ENCODE measurements around the gene CUBN. TPM values are rescaled to one million over a fixed set of nuclear protein-coding genes. Genes with fewer than 3 reads are reported as not detected.

Gene CUBN
- total and polyA plus RNA-seq, 2 of the 13 experiments (the other 11 are each of a cell fraction or from before 2014, with no cell fraction given) = 0.27 to 0.32 TPM

- Histone ChIP-seq H3K4me2 (ENCODE audit: low read depth, low read length) (no peak overlapping the region), H3K79me2 (ENCODE audit: insufficient read depth, low read length) (no peaks in the 10 kb centered on the region), H3K27ac (ENCODE audit: extremely low read length, insufficient read depth, low read length) (no peak overlapping the region), H2AFZ (ENCODE audit: low read length) (no peak overlapping the region), H3K9ac (ENCODE audit: insufficient read depth, low read depth, low read length) (no peak overlapping the region), H4K20me1 (ENCODE audit: insufficient read depth, low read length) (no peaks in the 10 kb centered on the region), H3K4me1 (ENCODE audit: insufficient read depth, low read length) (no peaks in the 10 kb centered on the region), H3K36me3 (replicated peaks in 1 of 2; ENCODE audit: control insufficient read depth in 1 of 2, insufficient read depth in 2 of 2, low read length in 2 of 2) (no peaks in the 10 kb centered on the region), H3K9me3 (ENCODE audit: low read length) (no peaks in the 10 kb centered on the region), H3K27me3 (ENCODE audit: control insufficient read depth in 1 of 2, insufficient read depth in 2 of 2, low read length in 2 of 2) (no peaks in the 10 kb centered on the region), H3K4me3 (replicated peaks in 1 of 3; ENCODE audit: insufficient read depth in 1 of 3, low read depth in 2 of 3, low read length in 3 of 3) (no peak overlapping the region)
- no peak for ATAC-seq
- POLR2A ChIA-PET = no interaction called here
- no peak for DNase-seq (ENCODE audit: low spot score)
- intact Hi-C loops (cut with micrococcal nuclease; ENCODE audit: unreplicated experiment) = no loop called here
- CTCF ChIA-PET (ENCODE audit: low intra/inter-chr PET ratio, low total read pairs) = no interaction called here
- 67% methylated on average over 7 of the region's 7 CpGs for whole genome bisulfite sequencing (ENCODE audit: low lambda C conversion rate)
- TF ChIP-seq ZC3H13 (CRISPR knock-in tag; IDR thresholded peaks at IDR 0.05) = no peak
- TF ChIP-seq YEATS4 (CRISPR knock-in tag; IDR thresholded peaks at IDR 0.05; ENCODE audit: borderline replicate concordance) = no peak
- TF ChIP-seq ZNF746 (CRISPR knock-in tag; IDR thresholded peaks at IDR 0.05) = no peak
- BruUV-seq (replicated peaks) = no TSS peak
- in situ Hi-C loops (cut with HindIII; ENCODE audit: extremely low pct_ligation_motif_present, low pct_unique_long_range_greater_than_20kb) = no loop called here
- FAIRE-seq = no peak
Measured at GRCh38 chr10:17003151-17003550, 126.5 kb downstream of the CUBN start.

- Histone ChIP-seq H3K4me3 (replicated peaks in 1 of 3; ENCODE audit: insufficient read depth in 1 of 3, low read depth in 2 of 3, low read length in 3 of 3) (no peak overlapping the region), H3K4me2 (ENCODE audit: low read depth, low read length) (no peak overlapping the region), H3K36me3 (replicated peaks in 1 of 2; ENCODE audit: control insufficient read depth in 1 of 2, insufficient read depth in 2 of 2, low read length in 2 of 2) (no peaks in the 10 kb centered on the region), H3K79me2 (ENCODE audit: insufficient read depth, low read length) (no peaks in the 10 kb centered on the region), H2AFZ (ENCODE audit: low read length) (no peak overlapping the region), H4K20me1 (ENCODE audit: insufficient read depth, low read length) (no peaks in the 10 kb centered on the region), H3K9me3 (ENCODE audit: low read length) (no peaks in the 10 kb centered on the region), H3K27ac (ENCODE audit: extremely low read length, insufficient read depth, low read length) (no peak overlapping the region), H3K9ac (ENCODE audit: insufficient read depth, low read depth, low read length) (no peak overlapping the region), H3K4me1 (ENCODE audit: insufficient read depth, low read length) (no peaks in the 10 kb centered on the region), H3K27me3 (ENCODE audit: control insufficient read depth in 1 of 2, insufficient read depth in 2 of 2, low read length in 2 of 2) (no peaks in the 10 kb centered on the region)
- FAIRE-seq (no peak), ATAC-seq (no peak), DNase-seq (ENCODE audit: low spot score) (no peak)
- TF ChIP-seq ZBTB43 (CRISPR knock-in tag; conservative IDR thresholded peaks at IDR 0.05) = no peak
- TF ChIP-seq TCF7 (IDR thresholded peaks at IDR 0.05; ENCODE audit: low read depth) = no peak
- TF ChIP-seq HNRNPK (IDR thresholded peaks at IDR 0.05; ENCODE audit: low read depth, low read length, poor library complexity, severe bottlenecking) = no peak
- no peak for TF ChIP-seq NR0B2 (CRISPR knock-in tag; IDR thresholded peaks at IDR 0.05)
- no peak for TF ChIP-seq ZNF674 (CRISPR knock-in tag; IDR thresholded peaks at IDR 0.05; ENCODE audit: low read depth)
- TF ChIP-seq E2F1 (CRISPR knock-in tag; IDR thresholded peaks at IDR 0.05) = no peak
- TF ChIP-seq ZMYM3 (CRISPR knock-in tag; IDR thresholded peaks at IDR 0.05) = no peak
- no peak for TF ChIP-seq REL (CRISPR knock-in tag; conservative IDR thresholded peaks at IDR 0.05)
- no peak for TF ChIP-seq GLI4 (CRISPR knock-in tag; IDR thresholded peaks at IDR 0.05; ENCODE audit: borderline replicate concordance)
- TF ChIP-seq HIVEP1 (CRISPR knock-in tag; IDR thresholded peaks at IDR 0.05) = no peak
- TF ChIP-seq IRF2 (CRISPR knock-in tag; IDR thresholded peaks at IDR 0.05) = no peak
- no peak for TF ChIP-seq ESRRA (CRISPR knock-in tag; IDR thresholded peaks at IDR 0.05; ENCODE audit: low read depth)
- TF ChIP-seq SRY (CRISPR knock-in tag; IDR thresholded peaks at IDR 0.05) = no peak
- TF ChIP-seq TMF1 (CRISPR knock-in tag; IDR thresholded peaks at IDR 0.05; ENCODE audit: low read depth) = no peak
- BruUV-seq (replicated peaks) = no TSS peak
- CTCF ChIA-PET (ENCODE audit: low intra/inter-chr PET ratio, low total read pairs) = no interaction called here
- POLR2A ChIA-PET = no interaction called here
- in situ Hi-C loops (cut with HindIII; ENCODE audit: extremely low pct_ligation_motif_present, low pct_unique_long_range_greater_than_20kb) (no loop called here), intact Hi-C loops (cut with micrococcal nuclease; ENCODE audit: unreplicated experiment) (no loop called here)
- 55% methylated on average over 8 of the region's 8 CpGs for WGBS (ENCODE audit: low lambda C conversion rate)
Measured at GRCh38 chr10:17001961-17002749, 127.5 kb downstream of the CUBN start.
